Measurements from ENCODE around the gene TMEM178A. TPM values are rescaled to one million over a fixed set of nuclear protein-coding genes. Genes with fewer than 3 reads are reported as not detected.

TMEM178A gene
- total RNA-seq, 1 donor from 2014 or later: 1.6 TPM

DNA sequence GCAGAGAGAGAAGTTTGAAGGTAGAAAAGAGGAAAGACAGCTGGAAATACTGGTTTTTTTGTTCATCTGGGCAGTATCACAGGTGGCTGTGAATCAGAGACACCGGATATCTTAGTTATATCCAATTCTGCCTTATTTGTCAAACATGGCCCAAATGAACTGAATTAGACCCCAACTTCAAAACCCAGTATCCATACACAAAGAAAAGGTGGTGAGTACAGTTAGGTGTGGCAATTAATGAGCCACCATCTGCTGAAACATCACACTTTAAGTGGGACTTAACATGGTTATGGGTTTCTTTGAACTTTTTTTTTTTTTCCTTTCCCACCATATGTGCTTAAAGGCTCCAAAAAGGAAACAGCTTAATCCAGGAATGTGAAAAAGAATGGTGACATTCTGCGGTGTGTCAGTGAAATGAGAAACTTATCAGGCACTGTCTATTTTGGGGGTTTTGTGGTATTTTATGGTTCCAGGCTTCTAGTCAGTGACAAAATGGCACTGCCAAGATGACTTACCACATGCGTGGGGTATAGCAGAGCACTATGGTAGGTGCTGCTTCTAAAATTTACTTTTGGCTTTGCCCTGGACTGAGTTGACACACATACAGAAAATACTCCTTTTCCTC, 5.0 kb upstream of the TMEM178A start:
- H3K4me1 Mint-ChIP-seq (ENCODE audit: unreplicated experiment): peaks cover 13% of the 10 kb centered on the region
- H3K27me3 Mint-ChIP-seq (ENCODE audit: unreplicated experiment): peaks cover 24% of the 10 kb centered on the region
- no peak for DNase-seq (ENCODE audit: extremely low spot score, unreplicated experiment)
- TF ChIP-seq, protein P1, sequence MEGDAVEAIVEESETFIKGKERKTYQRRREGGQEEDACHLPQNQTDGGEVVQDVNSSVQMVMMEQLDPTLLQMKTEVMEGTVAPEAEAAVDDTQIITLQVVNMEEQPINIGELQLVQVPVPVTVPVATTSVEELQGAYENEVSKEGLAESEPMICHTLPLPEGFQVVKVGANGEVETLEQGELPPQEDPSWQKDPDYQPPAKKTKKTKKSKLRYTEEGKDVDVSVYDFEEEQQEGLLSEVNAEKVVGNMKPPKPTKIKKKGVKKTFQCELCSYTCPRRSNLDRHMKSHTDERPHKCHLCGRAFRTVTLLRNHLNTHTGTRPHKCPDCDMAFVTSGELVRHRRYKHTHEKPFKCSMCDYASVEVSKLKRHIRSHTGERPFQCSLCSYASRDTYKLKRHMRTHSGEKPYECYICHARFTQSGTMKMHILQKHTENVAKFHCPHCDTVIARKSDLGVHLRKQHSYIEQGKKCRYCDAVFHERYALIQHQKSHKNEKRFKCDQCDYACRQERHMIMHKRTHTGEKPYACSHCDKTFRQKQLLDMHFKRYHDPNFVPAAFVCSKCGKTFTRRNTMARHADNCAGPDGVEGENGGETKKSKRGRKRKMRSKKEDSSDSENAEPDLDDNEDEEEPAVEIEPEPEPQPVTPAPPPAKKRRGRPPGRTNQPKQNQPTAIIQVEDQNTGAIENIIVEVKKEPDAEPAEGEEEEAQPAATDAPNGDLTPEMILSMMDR (IDR thresholded peaks at IDR 0.05): no peak
- no peak overlapping the region for H3K27ac Mint-ChIP-seq (ENCODE audit: unreplicated experiment)
- H3K36me3 Mint-ChIP-seq (ENCODE audit: unreplicated experiment): no peaks in the 10 kb centered on the region
- H3K4me3 Mint-ChIP-seq (ENCODE audit: unreplicated experiment): no peak overlapping the region
- H3K9me3 Mint-ChIP-seq (ENCODE audit: unreplicated experiment): no peaks in the 10 kb centered on the region

GRCh38 chr2:39661826-39662225, 3.9 kb upstream of the TMEM178A start:
- peaks cover 29% of the 10 kb centered on the region for H3K27me3 Mint-ChIP-seq (ENCODE audit: unreplicated experiment)
- H3K4me3 Mint-ChIP-seq (ENCODE audit: unreplicated experiment): no peak overlapping the region
- TF ChIP-seq, protein P1 (IDR thresholded peaks at IDR 0.05): no peak
- no peak overlapping the region for H3K27ac Mint-ChIP-seq (ENCODE audit: unreplicated experiment)
- no peaks in the 10 kb centered on the region for H3K9me3 Mint-ChIP-seq (ENCODE audit: unreplicated experiment)
- no peak for DNase-seq (ENCODE audit: extremely low spot score, unreplicated experiment)
- peaks cover 19% of the 10 kb centered on the region for H3K4me1 Mint-ChIP-seq (ENCODE audit: unreplicated experiment)
- no peaks in the 10 kb centered on the region for H3K36me3 Mint-ChIP-seq (ENCODE audit: unreplicated experiment)

- no peaks in the 10 kb centered on the region for H3K9me3 Mint-ChIP-seq (ENCODE audit: unreplicated experiment)
- H3K4me3 Mint-ChIP-seq (ENCODE audit: unreplicated experiment): no peak overlapping the region
- TF ChIP-seq, protein P1 (IDR thresholded peaks at IDR 0.05): no peak
- H3K36me3 Mint-ChIP-seq (ENCODE audit: unreplicated experiment): no peaks in the 10 kb centered on the region
- no peak for DNase-seq (ENCODE audit: extremely low spot score, unreplicated experiment)
- peaks cover 24% of the 10 kb centered on the region for H3K4me1 Mint-ChIP-seq (ENCODE audit: unreplicated experiment)
- peaks cover 41% of the 10 kb centered on the region for H3K27me3 Mint-ChIP-seq (ENCODE audit: unreplicated experiment)
- H3K27ac Mint-ChIP-seq (ENCODE audit: unreplicated experiment): no peak overlapping the region
Observed at GRCh38 chr2:39663187-39663930, 2.4 kb upstream of the TMEM178A start.

- H3K27me3 Mint-ChIP-seq (ENCODE audit: unreplicated experiment): peaks cover 51% of the 10 kb centered on the region
- H3K4me1 Mint-ChIP-seq (ENCODE audit: unreplicated experiment): peaks cover 24% of the 10 kb centered on the region
- H3K27ac Mint-ChIP-seq (ENCODE audit: unreplicated experiment): no peak overlapping the region
Observed at GRCh38 chr2:39664232-39664887, 1.4 kb upstream of the TMEM178A start.

More at GRCh38 chr2:39664232-39664887, 1.4 kb upstream of the TMEM178A start:
- no peaks in the 10 kb centered on the region for H3K9me3 Mint-ChIP-seq (ENCODE audit: unreplicated experiment)
- H3K4me3 Mint-ChIP-seq (ENCODE audit: unreplicated experiment): no peak overlapping the region
- no peak for DNase-seq (ENCODE audit: extremely low spot score, unreplicated experiment)
- TF ChIP-seq, protein P1 (IDR thresholded peaks at IDR 0.05): no peak
- no peaks in the 10 kb centered on the region for H3K36me3 Mint-ChIP-seq (ENCODE audit: unreplicated experiment)
